GM23338 (cell line): ENCODE results near the gene MMP15. TPM values are rescaled to one million over a fixed set of nuclear protein-coding genes. Genes with fewer than 3 reads are reported as not detected.
A peak's percentile ranks its signal among the peaks of the same experiment; 100 is the strongest.

ENCODE experiments used
- ATAC-seq: fragments of 200-7000 bp; cut with Tn5 transposase; 3 replicates; pipeline ENCODE4 v1.9.1; 2020
- DNase-seq: peaks from one replicate; pipeline ENCODE4 v3.0.0-alpha.2; 2015; ENCODE audit warnings: low spot score
- H2AFZ ChIP-seq: fragments of 200-600 bp; sonication (generic); 2 replicates; pipeline ENCODE4 v1.8.0; 2016; ENCODE audit warnings: antibody characterized with exemption, mild to moderate bottlenecking, moderate library complexity
- H3F3A ChIP-seq: fragments of 200-600 bp; sonication (generic); replicated peaks from 2 replicates; pipeline ENCODE4 v1.8.0; 2017; ENCODE audit warnings: antibody characterized with exemption, mixed run types, low read depth
- H3K27ac ChIP-seq: fragments of 200-600 bp; sonication (generic); 2 replicates; pipeline ENCODE4 v1.6.1; 2016; ENCODE audit warnings: low read depth
- H3K27me3 ChIP-seq: fragments of 200-600 bp; sonication (generic); 2 replicates; pipeline ENCODE4 v1.8.0; 2016; ENCODE audit warnings: mild to moderate bottlenecking, mixed run types, moderate library complexity; ENCODE audit not compliant: insufficient read depth
- H3K36me3 ChIP-seq: fragments of 200-600 bp; sonication (generic); 2 replicates; pipeline ENCODE4 v1.8.0; 2016; ENCODE audit warnings: mild to moderate bottlenecking; ENCODE audit not compliant: insufficient read depth
- H3K4me1 ChIP-seq: fragments of 200-600 bp; sonication (generic); 2 replicates; pipeline ENCODE4 v1.8.0; 2016; ENCODE audit warnings: mild to moderate bottlenecking, moderate library complexity; ENCODE audit not compliant: insufficient read depth
- H3K4me2 ChIP-seq: fragments of 200-600 bp; sonication (generic); 2 replicates; pipeline ENCODE4 v1.7.1; 2017; ENCODE audit warnings: mixed run types
- H3K4me3 ChIP-seq: fragments of 200-600 bp; sonication (generic); 2 replicates; pipeline ENCODE4 v1.6.1; 2016; ENCODE audit warnings: mixed run types
- H3K79me2 ChIP-seq: fragments of 200-600 bp; sonication (generic); replicated peaks from 2 replicates; pipeline ENCODE4 v1.8.0; 2017; ENCODE audit warnings: mild to moderate bottlenecking; ENCODE audit not compliant: insufficient read depth
- H3K9me2 ChIP-seq: fragments of 200-600 bp; sonication (generic); 2 replicates; pipeline ENCODE4 v1.8.0; 2017; ENCODE audit not compliant: insufficient read depth
- H4K20me1 ChIP-seq: fragments of 200-600 bp; sonication (generic); replicated peaks from 2 replicates; pipeline ENCODE4 v1.8.0; 2017; ENCODE audit warnings: mild to moderate bottlenecking; ENCODE audit not compliant: insufficient read depth
- H3K27ac Mint-ChIP-seq: 2 replicates; pipeline ENCODE4 v1.8.0; 2020; ENCODE audit warnings: inconsistent platforms, mild to moderate bottlenecking, moderate library complexity, mixed read lengths
- H3K27me3 Mint-ChIP-seq: 3 replicates; pipeline ENCODE4 v1.8.0; 2022; ENCODE audit warnings: low read depth, mild to moderate bottlenecking, moderate library complexity, mixed read lengths, inconsistent platforms; ENCODE audit not compliant: insufficient read depth, poor library complexity
- H3K36me3 Mint-ChIP-seq: 3 replicates; pipeline ENCODE4 v1.8.0; 2021; ENCODE audit warnings: low read depth, mild to moderate bottlenecking, inconsistent platforms, moderate library complexity, mixed read lengths
- H3K4me1 Mint-ChIP-seq: 3 replicates; pipeline ENCODE4 v1.8.0; 2020; ENCODE audit warnings: mild to moderate bottlenecking, inconsistent platforms, mixed read lengths
- H3K4me3 Mint-ChIP-seq: 3 replicates; pipeline ENCODE4 v1.8.0; 2021; ENCODE audit warnings: moderate library complexity, mild to moderate bottlenecking, inconsistent platforms, mixed read lengths
- H3K9me3 Mint-ChIP-seq: 3 replicates; pipeline ENCODE4 v1.8.0; 2020; ENCODE audit warnings: moderate library complexity, mild to moderate bottlenecking, inconsistent platforms, mixed read lengths
- CREB1 ChIP-seq: fragments of 250-450 bp; sonication (Bioruptor Pico); IDR thresholded peaks from 2 replicates; pipeline ENCODE4 v1.5.0; 2020; ENCODE audit warnings: low read depth, mild to moderate bottlenecking, moderate library complexity
- CTCF ChIP-seq, 2 experiments: fragments of 200-600 bp in 1 of 2; sonication (generic) in 1 of 2; conservative IDR thresholded peaks; 2 replicates each; pipeline versions ENCODE4 v1.5.1 to v1.6.1; 2016 to 2017; ENCODE audit warnings: antibody characterized with exemption in 2 of 2, low read depth in 2 of 2, mild to moderate bottlenecking in 2 of 2, moderate library complexity in 1 of 2
- ETS1 ChIP-seq: IDR thresholded peaks from 2 replicates; pipeline ENCODE4 v1.6.1; 2016; ENCODE audit warnings: antibody characterized with exemption
- EZH2 ChIP-seq: fragments of 200-600 bp; sonication (generic); IDR thresholded peaks from one replicate; pipeline ENCODE4 v1.8.0; 2017; ENCODE audit warnings: antibody characterized with exemption, mild to moderate bottlenecking, low read depth; ENCODE audit not compliant: unreplicated experiment
- EZH2phosphoT487 ChIP-seq: fragments of 200-600 bp; sonication (generic); IDR thresholded peaks from one replicate; pipeline ENCODE4 v1.8.1; 2018; ENCODE audit warnings: antibody characterized with exemption; ENCODE audit not compliant: unreplicated experiment
- JUNB ChIP-seq: IDR thresholded peaks from one replicate; pipeline ENCODE4 v1.6.1; 2016; ENCODE audit warnings: antibody characterized with exemption; ENCODE audit not compliant: unreplicated experiment
- NANOG ChIP-seq: IDR thresholded peaks from 2 replicates; pipeline ENCODE4 v1.6.1; 2016; ENCODE audit warnings: antibody characterized with exemption, borderline replicate concordance
- POLR2AphosphoS5 ChIP-seq: IDR thresholded peaks from 2 replicates; pipeline ENCODE4 v1.6.1; 2016; ENCODE audit warnings: antibody characterized with exemption, low read depth
- REST ChIP-seq: IDR thresholded peaks from one replicate; pipeline ENCODE4 v1.6.1; 2018; ENCODE audit warnings: antibody characterized with exemption; ENCODE audit not compliant: unreplicated experiment
- STAT1 ChIP-seq: IDR thresholded peaks from one replicate; pipeline ENCODE4 v1.6.1; 2016; ENCODE audit warnings: antibody characterized with exemption; ENCODE audit not compliant: unreplicated experiment
- ZNF114 ChIP-seq: fragments of 250-450 bp; sonication (Bioruptor Pico); IDR thresholded peaks from 2 replicates; pipeline ENCODE4 v1.5.0; 2020; ENCODE audit warnings: mild to moderate bottlenecking, moderate library complexity
- ZNF331 ChIP-seq: fragments of 250-450 bp; sonication (Bioruptor Pico); IDR thresholded peaks from 2 replicates; pipeline ENCODE4 v1.5.0; 2020; ENCODE audit warnings: low read depth, mild to moderate bottlenecking, moderate library complexity
- ZNF462 ChIP-seq: fragments of 250-450 bp; sonication (Bioruptor Pico); IDR thresholded peaks from 2 replicates; pipeline ENCODE4 v1.5.0; 2020; ENCODE audit warnings: mild to moderate bottlenecking, moderate library complexity
- polyA plus RNA-seq: library from polyadenylated mRNA; unstranded; fragments of >200 nt; fragmentation: Nextera tagmentation; extraction: Ambion mirVana; gene quantifications from 2 replicates; pipeline ENCODE4 v1.2.1, GENCODE V29; 2016
- total RNA-seq: library from RNA; depleted of rRNA; stranded (reverse); fragments of >200 nt; shearing (Covaris generic); gene quantifications from 2 replicates; pipeline ENCODE4 v1.2.3, GENCODE V29; 2014

MMP15 gene
- total and polyA plus RNA-seq, 2 experiments from 2014 or later: 10.9 to 79.1 TPM

GRCh38 chr16:57993438-57993837 is 32.1 kb upstream of the MMP15 start:
- Histone ChIP-seq H3K36me3 (no peaks in the 10 kb centered on the region), H3F3A (no peaks in the 10 kb centered on the region), H3K27ac (no peak overlapping the region), H3K4me3 (no peak overlapping the region), H3K9me2 (no peaks in the 10 kb centered on the region), H2AFZ (no peak overlapping the region), H3K4me1 (no peaks in the 10 kb centered on the region), H4K20me1 (no peaks in the 10 kb centered on the region), H3K4me2 (no peak overlapping the region), H3K79me2 (no peaks in the 10 kb centered on the region), H3K27me3 (no peaks in the 10 kb centered on the region)
- H3K9me3 Mint-ChIP-seq: no peaks in the 10 kb centered on the region
- H3K4me1 Mint-ChIP-seq: peaks cover 18% of the 10 kb centered on the region
- DNase-seq (no peak), ATAC-seq (no peak)
- no peak overlapping the region for H3K4me3 Mint-ChIP-seq
- TF ChIP-seq JUNB: no peak
- no peak for TF ChIP-seq EZH2phosphoT487
- no peak for TF ChIP-seq REST
- no peak for TF ChIP-seq NANOG
- no peak for TF ChIP-seq STAT1
- no peak for TF ChIP-seq POLR2AphosphoS5
- no peak for TF ChIP-seq CTCF (conservative IDR thresholded peaks at IDR 0.05; ENCODE audit: low read depth in 2 of 2)
- TF ChIP-seq EZH2: no peak
- TF ChIP-seq ZNF114 (CRISPR knock-in tag): no peak
- no peak for TF ChIP-seq ZNF331 (CRISPR knock-in tag)
- no peak for TF ChIP-seq CREB1 (CRISPR knock-in tag)
- no peak for TF ChIP-seq ETS1
- TF ChIP-seq ZNF462 (CRISPR knock-in tag): no peak
- H3K27ac Mint-ChIP-seq: peak overlapping the region; percentile 83; the same call in 1 of the 2 replicates
- H3K27me3 Mint-ChIP-seq: peaks cover 17% of the 10 kb centered on the region
- H3K36me3 Mint-ChIP-seq: peaks cover 6% of the 10 kb centered on the region; the same call in 2 of the 3 replicates
